GM19324 (cell line): ENCODE measurements around the gene EDC4.
"Not testable (repeated sequence)": the region's sequence is repeated elsewhere in the genome, so short reads cannot be mapped to it uniquely, and the experiment has no call there.

ENCODE experiments used
- ATAC-seq: cut with Tn5 transposase; IDR thresholded peaks from one replicate; pipeline ENCODE4 v1.9.1; 2021; ENCODE audit warnings: mild to moderate bottlenecking, moderate library complexity; ENCODE audit not compliant: unreplicated experiment, low FRiP score

Gene EDC4

GRCh38 chr16:67893743-67894399, 21.0 kb downstream of the EDC4 start:
- peak; percentile 1 for ATAC-seq

GRCh38 chr16:67897231-67897630, 24.4 kb downstream of the EDC4 start:
- no peak for ATAC-seq

GRCh38 chr16:67901734-67902133, 28.9 kb downstream of the EDC4 start:
- no peak for ATAC-seq

GRCh38 chr16:67902831-67903230, 30.0 kb downstream of the EDC4 start:
- ATAC-seq = no peak

GRCh38 chr16:67907397-67908180, 34.7 kb downstream of the EDC4 start:
- ATAC-seq = no peak

GRCh38 chr16:67909056-67909742, 36.3 kb downstream of the EDC4 start:
- ATAC-seq = no peak

- ATAC-seq = peak; percentile 44
Measured at GRCh38 chr16:67910158-67910557, 37.3 kb downstream of the EDC4 start.

GRCh38 chr16:67914758-67915495, 42.1 kb downstream of the EDC4 start:
- ATAC-seq = no peak

GRCh38 chr16:67915496-67915769, 42.6 kb downstream of the EDC4 start:
- ATAC-seq = not testable (repeated sequence)

GRCh38 chr16:67915831-67916723, 43.2 kb downstream of the EDC4 start:
- ATAC-seq = no peak

- no peak for ATAC-seq
Measured at GRCh38 chr16:67917140-67917851, 44.4 kb downstream of the EDC4 start.

GRCh38 chr16:67917852-67918236, 45.0 kb downstream of the EDC4 start:
- ATAC-seq = no peak

GRCh38 chr16:67919622-67920221, 46.9 kb downstream of the EDC4 start:
- no peak for ATAC-seq

- no peak for ATAC-seq
Measured at GRCh38 chr16:67922221-67922620, 49.4 kb downstream of the EDC4 start.

GRCh38 chr16:67922740-67923139, 49.9 kb downstream of the EDC4 start:
- ATAC-seq = no peak

GRCh38 chr16:67923414-67924116, 50.7 kb downstream of the EDC4 start:
- no peak for ATAC-seq

GRCh38 chr16:67924140-67924906, 51.5 kb downstream of the EDC4 start:
- no peak for ATAC-seq
